ENCODE results near the gene TMSB15B.
A peak's percentile ranks its signal among the peaks of the same experiment; 100 is the strongest.
"Not testable (repeated sequence)": the region's sequence is repeated elsewhere in the genome, so short reads cannot be mapped to it uniquely, and the experiment has no call there.

Gene TMSB15B

GRCh38 chrX:103962411-103963278 is at the start of gene TMSB15B:
Gene TMSB15B (plus strand): TSS chrX:103962627.
- not testable (repeated sequence) for DNase-seq (ENCODE audit: low read depth in 4 of 4, low spot score in 1 of 4)

- DNase-seq (ENCODE audit: low read depth in 4 of 4, low spot score in 1 of 4): no peak
These were observed 48.9 kb upstream of the TMSB15B start for GRCh38 chrX:103913356-103914020.

DNA sequence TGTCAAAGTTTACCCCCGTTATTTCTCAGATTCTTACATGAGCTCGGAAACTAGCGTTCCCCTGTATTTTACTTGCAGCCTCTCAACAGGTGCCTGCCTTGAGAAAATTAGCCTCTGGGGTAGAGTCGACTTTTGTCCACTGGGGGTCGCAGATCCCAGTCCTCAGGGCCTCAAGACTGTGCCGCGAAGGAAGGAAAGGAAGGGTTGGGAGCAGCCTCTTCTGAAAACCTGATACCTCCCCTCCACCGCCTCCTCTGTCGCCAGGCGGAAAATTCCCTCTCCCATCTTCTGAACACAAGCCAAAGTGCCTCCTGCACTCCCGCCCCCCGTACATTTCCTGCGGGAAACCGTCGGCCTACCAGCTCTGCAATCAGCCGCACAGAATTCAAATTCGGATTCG is 44.4 kb upstream of the TMSB15B start:
- peak in 2 of 4 experiments; percentile 10 to 21 for DNase-seq (ENCODE audit: low read depth in 4 of 4, low spot score in 1 of 4)

DNA sequence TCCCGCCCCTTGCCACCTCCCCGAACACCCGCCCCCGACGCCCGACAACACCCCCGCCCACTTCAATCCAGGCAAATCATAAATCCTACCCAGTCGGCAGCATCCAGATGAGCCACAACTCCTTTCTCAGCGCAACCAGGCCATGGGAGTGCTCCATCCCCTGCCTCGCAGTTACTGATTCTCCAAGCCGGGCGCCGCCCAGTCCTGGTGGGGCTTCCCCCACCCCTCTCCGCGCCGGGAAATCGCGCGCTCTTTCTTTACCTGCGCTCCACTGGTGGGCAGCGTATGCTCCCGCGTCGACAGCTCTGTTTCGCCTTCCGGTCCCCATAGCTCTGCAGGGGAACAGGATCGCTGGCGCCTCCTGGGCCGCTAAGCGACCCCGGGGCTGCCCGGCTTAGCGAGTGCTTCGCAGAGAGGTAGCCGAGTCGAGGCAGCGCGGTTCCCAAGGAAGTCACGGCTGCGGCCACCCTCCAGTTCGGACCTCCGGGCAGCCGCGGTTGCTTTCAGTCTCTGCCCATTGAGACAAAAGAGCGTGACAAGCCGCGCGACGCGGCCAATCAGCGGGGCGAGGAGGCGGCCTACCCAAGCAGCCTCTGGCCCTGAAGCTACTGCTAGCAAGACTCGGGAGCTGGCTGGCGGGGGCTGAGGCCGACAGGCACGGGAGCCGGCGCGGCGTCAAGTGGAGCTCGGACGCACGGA is 43.7 kb upstream of the TMSB15B start:
- DNase-seq (ENCODE audit: low read depth in 4 of 4, low spot score in 1 of 4): peak in 3 of 4 experiments; percentile 26 to 45 (median 26)

- DNase-seq (ENCODE audit: low read depth in 4 of 4, low spot score in 1 of 4): no peak
These were observed 43.2 kb upstream of the TMSB15B start for GRCh38 chrX:103919270-103919637.

- not testable (repeated sequence) for DNase-seq (ENCODE audit: low read depth in 4 of 4, low spot score in 1 of 4)
These were observed 41.9 kb upstream of the TMSB15B start for GRCh38 chrX:103920515-103920914.

GRCh38 chrX:103927030-103927429 is 35.4 kb upstream of the TMSB15B start:
- no peak for DNase-seq (ENCODE audit: low read depth in 4 of 4, low spot score in 1 of 4)

GRCh38 chrX:103927633-103928032 is 34.8 kb upstream of the TMSB15B start:
- no peak for DNase-seq (ENCODE audit: low read depth in 4 of 4, low spot score in 1 of 4)

DNA sequence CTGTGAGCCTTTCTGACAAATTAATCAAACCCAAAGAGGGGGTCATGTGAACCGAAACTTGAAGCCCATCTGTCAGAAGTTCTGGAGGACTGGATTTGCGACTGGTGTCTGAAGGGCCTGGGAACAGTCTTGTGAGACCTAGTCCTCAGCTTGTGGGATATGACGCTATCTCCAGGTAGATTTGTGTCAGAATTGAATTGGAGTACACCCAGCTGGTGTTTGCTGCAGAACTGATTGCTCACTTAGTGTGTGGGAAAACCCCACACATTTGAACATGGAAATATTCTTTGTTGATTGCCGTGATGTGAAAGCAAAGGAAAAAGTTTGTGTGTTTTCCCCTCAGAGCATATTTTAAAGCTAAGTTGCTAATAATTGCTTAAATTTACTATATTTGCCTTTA is 30.3 kb upstream of the TMSB15B start:
- no peak for DNase-seq (ENCODE audit: low read depth in 4 of 4, low spot score in 1 of 4)

- DNase-seq (ENCODE audit: low read depth in 4 of 4, low spot score in 1 of 4): not testable (repeated sequence)
These were observed 22.2 kb upstream of the TMSB15B start for GRCh38 chrX:103940257-103940656.

DNA sequence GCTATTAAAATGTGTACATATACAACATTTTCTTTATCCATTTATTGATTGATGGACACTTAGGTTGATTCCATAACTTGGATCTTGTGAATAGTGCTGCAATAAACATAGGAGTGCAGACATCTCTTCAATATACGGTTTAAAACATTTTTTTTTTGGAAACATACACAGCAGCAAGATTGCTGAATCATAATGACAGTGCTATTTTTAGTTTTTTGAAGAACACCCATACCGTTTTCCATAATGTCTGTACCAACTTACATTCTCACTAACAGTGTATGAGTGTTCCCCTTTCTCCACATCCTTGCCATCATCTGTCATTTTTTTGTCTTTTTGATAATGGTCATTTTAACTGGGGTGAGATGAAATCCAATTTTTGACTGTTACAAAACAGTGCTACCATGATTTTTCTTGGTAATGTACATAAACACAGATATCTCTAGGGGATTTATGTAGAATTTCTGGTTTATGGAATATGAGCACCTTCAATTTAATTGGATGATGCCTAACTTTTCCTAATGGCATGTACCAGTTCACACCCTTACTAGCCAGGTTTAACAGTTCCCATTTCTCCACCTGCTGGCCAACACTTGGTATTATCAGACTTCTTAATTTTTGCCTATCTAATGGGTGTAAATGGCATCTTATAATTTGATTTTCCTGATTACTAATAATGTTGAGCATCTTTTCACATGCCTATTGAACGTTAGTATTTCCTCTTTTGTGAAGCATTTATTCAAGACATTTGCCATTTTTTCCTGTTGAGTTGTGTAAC is 21.0 kb upstream of the TMSB15B start:
- no peak for DNase-seq (ENCODE audit: low read depth in 4 of 4, low spot score in 1 of 4)

DNA sequence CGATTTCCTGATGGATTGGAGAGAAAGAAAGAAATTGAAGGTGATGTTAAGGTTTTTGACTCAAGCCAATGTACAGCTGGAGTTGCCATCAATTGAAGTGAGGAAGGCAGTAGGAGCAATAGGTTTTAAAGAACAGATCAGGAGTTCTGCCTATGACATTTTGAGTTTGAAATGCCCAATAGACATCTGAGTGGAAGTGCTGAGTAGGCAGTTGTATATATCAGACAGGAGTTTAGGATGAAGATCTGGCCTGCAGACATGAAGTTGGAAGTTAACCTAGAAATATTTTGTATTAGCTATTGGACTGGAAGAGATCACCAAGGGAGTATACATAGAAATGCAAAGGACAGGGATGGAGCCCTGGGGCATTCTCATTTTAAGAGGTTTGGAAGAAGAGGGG is 12.9 kb upstream of the TMSB15B start:
- DNase-seq (ENCODE audit: low read depth in 4 of 4, low spot score in 1 of 4): no peak

DNA sequence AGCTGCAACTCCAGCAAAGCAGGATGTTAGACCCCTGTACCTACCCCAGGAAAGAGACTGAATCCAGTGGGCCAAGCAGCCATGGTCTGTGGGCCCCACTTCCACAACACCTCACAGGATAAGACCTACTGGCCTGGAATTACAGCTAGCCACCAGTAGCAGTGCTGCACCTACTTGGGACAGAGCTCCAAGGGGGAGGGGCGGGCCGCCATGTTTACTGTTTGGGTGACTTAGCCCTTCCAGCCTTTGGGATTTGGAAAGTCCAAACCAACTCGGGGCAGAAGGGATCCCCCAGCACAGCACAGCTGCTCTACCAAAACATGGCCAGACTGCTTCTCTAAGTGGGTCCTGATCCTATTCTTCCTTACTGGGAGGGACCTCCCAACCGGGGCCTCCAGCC is 9.1 kb upstream of the TMSB15B start:
- no peak for DNase-seq (ENCODE audit: low read depth in 4 of 4, low spot score in 1 of 4)

DNA sequence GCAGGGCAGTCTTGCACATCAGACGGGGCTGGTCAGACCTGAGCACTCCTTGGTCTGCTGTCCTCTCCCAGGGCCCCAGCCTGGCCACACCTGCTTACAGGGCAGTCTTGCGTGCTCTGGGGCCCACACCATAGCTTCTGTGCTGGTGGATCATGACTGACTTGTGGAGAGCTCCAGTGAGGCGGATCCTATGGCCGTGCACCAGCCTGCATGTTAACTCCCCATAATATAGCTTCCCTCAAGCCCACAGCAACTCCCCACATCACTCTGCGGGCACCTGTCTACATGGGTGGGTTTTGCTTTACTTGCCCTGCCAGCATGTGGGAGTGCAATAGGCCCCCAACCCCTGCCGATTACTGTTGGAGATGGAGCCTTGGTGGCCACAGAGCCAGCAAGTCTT is 8.2 kb upstream of the TMSB15B start:
- no peak for DNase-seq (ENCODE audit: low read depth in 4 of 4, low spot score in 1 of 4)

DNA sequence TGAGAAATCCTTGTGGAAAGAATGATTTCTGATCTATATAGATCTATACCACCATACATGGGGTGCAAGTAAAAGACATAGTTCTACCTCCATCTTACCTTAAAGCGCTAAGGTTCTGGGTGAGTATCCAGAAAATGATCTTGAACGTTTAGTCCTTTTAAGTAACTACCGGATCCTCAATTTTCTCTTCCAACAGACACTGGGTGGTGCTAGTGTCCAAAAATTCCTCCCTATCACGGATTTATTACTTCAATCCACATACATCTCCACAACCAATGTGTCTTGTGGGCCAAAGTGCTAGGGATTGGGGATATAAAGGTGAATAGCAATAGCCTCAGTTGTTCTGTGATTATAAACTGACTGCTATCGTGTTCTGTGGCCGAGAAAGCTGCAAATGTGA is 1.8 kb upstream of the TMSB15B start:
- DNase-seq (ENCODE audit: low read depth in 4 of 4, low spot score in 1 of 4): not testable (repeated sequence)

- DNase-seq (ENCODE audit: low read depth in 4 of 4, low spot score in 1 of 4): not testable (repeated sequence)
These were observed 21.1 kb downstream of the TMSB15B start for GRCh38 chrX:103983508-103983907.

DNA sequence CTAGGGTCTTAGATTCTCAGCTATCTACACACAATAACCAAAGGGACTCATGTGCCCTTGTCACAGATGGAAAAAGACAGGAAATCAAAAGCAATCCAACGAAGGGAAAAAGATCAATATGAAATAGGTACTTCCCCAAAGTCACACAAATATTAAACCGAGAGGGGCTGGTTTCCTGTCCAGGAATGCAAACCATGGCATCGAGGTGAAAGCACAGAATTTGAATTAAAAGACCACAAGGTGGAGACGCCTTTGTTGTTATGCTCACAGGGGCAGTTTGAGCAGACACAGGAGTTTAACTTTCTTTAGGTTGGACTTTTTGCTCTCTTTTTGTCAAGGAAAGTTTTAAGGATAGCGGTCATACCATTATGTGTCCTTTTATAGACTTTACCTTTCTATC is 36.8 kb downstream of the TMSB15B start:
- no peak for DNase-seq (ENCODE audit: low read depth in 4 of 4, low spot score in 1 of 4)

DNA sequence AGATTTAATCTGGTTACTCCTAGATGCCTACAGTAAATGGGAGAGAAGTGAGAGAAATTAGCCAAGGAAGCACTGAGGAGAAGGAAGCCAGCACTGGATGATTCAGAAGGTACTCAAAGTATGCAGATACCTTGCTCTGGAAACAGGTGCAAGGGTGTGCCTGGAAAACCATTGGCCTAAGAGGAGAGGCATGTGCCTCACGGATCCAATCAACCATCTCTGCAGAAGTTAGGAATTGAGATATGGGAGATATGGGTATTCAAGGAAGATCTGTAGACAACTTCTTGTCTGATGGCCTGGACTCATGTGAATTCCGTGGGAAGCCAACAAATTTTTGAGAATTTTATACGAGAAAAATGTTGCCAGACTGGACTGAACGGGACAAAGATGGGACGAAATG is 46.4 kb downstream of the TMSB15B start:
- no peak for DNase-seq (ENCODE audit: low read depth in 4 of 4, low spot score in 1 of 4)

GRCh38 chrX:104013158-104013557 is 50.7 kb downstream of the TMSB15B start:
- no peak for DNase-seq (ENCODE audit: low read depth in 4 of 4, low spot score in 1 of 4)

GRCh38 chrX:104013606-104014005 is 51.2 kb downstream of the TMSB15B start, which contains the start of gene H2BW1:
Gene H2BW1 (minus strand): TSS chrX:104013708. CDS start chrX:104013576, 132 bp downstream.
- DNase-seq (ENCODE audit: low read depth in 4 of 4, low spot score in 1 of 4): no peak

DNA sequence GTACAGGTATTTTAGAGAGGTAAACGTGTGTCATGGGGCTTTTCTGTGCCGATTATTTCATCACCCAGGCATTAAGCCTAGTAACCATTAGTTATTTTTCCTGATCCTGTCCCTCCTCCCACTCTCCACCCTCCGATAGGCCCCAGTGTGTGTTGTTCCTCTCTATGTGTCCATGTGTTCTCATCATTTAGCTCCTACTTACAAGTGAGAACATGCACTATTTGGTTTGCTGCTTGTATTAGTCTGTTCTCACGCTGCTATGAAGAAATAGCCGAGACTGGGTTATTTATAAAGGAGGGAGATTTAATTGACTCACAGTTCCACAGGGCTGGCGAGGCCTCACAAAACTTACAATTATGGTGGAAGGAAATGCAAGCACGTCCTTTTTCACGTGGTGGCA is 53.1 kb downstream of the TMSB15B start:
- DNase-seq (ENCODE audit: low read depth in 4 of 4, low spot score in 1 of 4): not testable (repeated sequence)
